HepG2 (cell line): Measurements from ENCODE around the gene UGT1A3. TPM values are rescaled to one million over a fixed set of nuclear protein-coding genes. Genes with fewer than 3 reads are reported as not detected.

Experiments used
- ASH2L ChIP-seq: fragments of 300-600, 200-600 bp; sonication (generic); IDR thresholded peaks from 2 replicates; pipeline ENCODE4 v1.7.0; 2017; ENCODE audit warnings: low read depth, mild to moderate bottlenecking, moderate library complexity, mixed read lengths, low read length; ENCODE audit not compliant: insufficient read length
- HOXA7 ChIP-seq: sonication (generic); formaldehyde crosslinking; IDR thresholded peaks from 2 replicates; pipeline ENCODE4 v1.8.1; 2022; ENCODE audit warnings: mild to moderate bottlenecking, missing genetic modification reagents, moderate library complexity
- NR2F2 ChIP-seq: IDR thresholded peaks from 2 replicates; pipeline ENCODE4 v1.6.1; 2012; ENCODE audit warnings: low read depth, inconsistent platforms, borderline replicate concordance
- SAP130 ChIP-seq: IDR thresholded peaks from 2 replicates; pipeline ENCODE4 v1.6.1; 2016; ENCODE audit warnings: low read depth
- SKI ChIP-seq: fragments of 450-650 bp; IDR thresholded peaks from one replicate; pipeline ENCODE4 v1.6.1; 2018; ENCODE audit warnings: mild to moderate bottlenecking; ENCODE audit not compliant: partially characterized antibody
- THRA ChIP-seq: sonication (generic); formaldehyde crosslinking; IDR thresholded peaks from 2 replicates; pipeline ENCODE4 v1.4.0; 2020; ENCODE audit warnings: missing genetic modification reagents, borderline replicate concordance
- YEATS2 ChIP-seq: sonication (generic); formaldehyde crosslinking; IDR thresholded peaks from 2 replicates; pipeline ENCODE4 v1.4.0; 2020; ENCODE audit warnings: missing genetic modification reagents, borderline replicate concordance
- ZFP90 ChIP-seq: sonication (generic); formaldehyde crosslinking; IDR thresholded peaks from 2 replicates; pipeline ENCODE4 v1.8.0; 2022; ENCODE audit warnings: missing genetic modification reagents, mild to moderate bottlenecking, inconsistent platforms, borderline replicate concordance
- ZNF160 ChIP-seq: sonication (generic); formaldehyde crosslinking; IDR thresholded peaks from 2 replicates; pipeline ENCODE4 v1.8.0; 2022; ENCODE audit warnings: mild to moderate bottlenecking, inconsistent platforms, missing genetic modification reagents
- ZNF281 ChIP-seq: sonication (generic); formaldehyde crosslinking; IDR thresholded peaks from 2 replicates; pipeline ENCODE4 v1.4.0; 2020; ENCODE audit warnings: missing genetic modification reagents, borderline replicate concordance
- ZNF567 ChIP-seq: sonication (generic); formaldehyde crosslinking; IDR thresholded peaks from 2 replicates; pipeline ENCODE4 v1.8.1; 2023; ENCODE audit warnings: mild to moderate bottlenecking, missing genetic modification reagents, borderline replicate concordance
- ZNF670 ChIP-seq: sonication (generic); formaldehyde crosslinking; IDR thresholded peaks from 2 replicates; pipeline ENCODE4 v1.8.0; 2022; ENCODE audit warnings: mild to moderate bottlenecking, missing genetic modification reagents, borderline replicate concordance
- ZNF672 ChIP-seq: sonication (generic); formaldehyde crosslinking; IDR thresholded peaks from 2 replicates; pipeline ENCODE4 v1.8.1; 2022; ENCODE audit warnings: missing genetic modification reagents
- ZNF674 ChIP-seq: sonication (generic); formaldehyde crosslinking; IDR thresholded peaks from 2 replicates; pipeline ENCODE4 v1.5.0; 2020; ENCODE audit warnings: low read depth, mild to moderate bottlenecking, missing genetic modification reagents
- ZNF792 ChIP-seq: IDR thresholded peaks from 2 replicates; pipeline ENCODE4 v1.6.1; 2016
- polyA plus RNA-seq, 8 experiments: library from polyadenylated mRNA; depleted of rRNA in 3 of 8; stranded (reverse) in 7 of 8; unstranded in 1 of 8; fragments of >200 nt; fragmentation: Illumina TruSeq in 4 of 8; extraction: Trizol in 4 of 8; gene quantifications; 2 replicates each; pipeline versions ENCODE4 v1.2.1 to v1.2.3, GENCODE V29; 2011 to 2016; ENCODE audit warnings: low read depth in 4 of 8, missing spikeins in 1 of 8, mixed read lengths in 1 of 8; ENCODE audit not compliant: insufficient read depth in 1 of 8
- total RNA-seq, 5 experiments: library from RNA; depleted of rRNA; stranded (reverse); fragments of >200 nt; fragmentation: Illumina TruSeq; extraction: Trizol; gene quantifications; 2 replicates each; pipeline ENCODE4 v1.2.3, GENCODE V29; 2016; ENCODE audit warnings: low read depth in 1 of 5
- TF ChIP-seq, protein P1 (sequence below): sonication (generic); formaldehyde crosslinking; IDR thresholded peaks from 2 replicates; pipeline ENCODE4 v1.4.0; 2020; ENCODE audit warnings: missing genetic modification reagents
- TF ChIP-seq, protein P2 (sequence below): IDR thresholded peaks from 2 replicates; pipeline ENCODE4 v1.6.1; 2012; ENCODE audit warnings: low read depth, low read length, improper control_type of control experiment
- TF ChIP-seq, protein P3 (sequence below): IDR thresholded peaks from 2 replicates; pipeline ENCODE4 v1.6.1; 2016; ENCODE audit warnings: low read depth

The UGT1A3 gene
- total and polyA plus RNA-seq, 2 of the 13 experiments (the other 11 are each of a cell fraction or from before 2014, with no cell fraction given): not detected

- TF ChIP-seq THRA (CRISPR knock-in tag) (peak; percentile 92), SAP130 (CRISPR knock-in tag) (peak; percentile 84), ASH2L (peak; percentile 70), ZNF281 (CRISPR knock-in tag) (peak; percentile 70; the same call in 1 of the 2 replicates), ZNF670 (CRISPR knock-in tag) (peak; percentile 82; the same call in 1 of the 2 replicates), NR2F2 (peak; percentile 100), SKI (peak; percentile 94), HOXA7 (CRISPR knock-in tag) (0 out of 2 replicates have a peak, but pooled peaks have one; percentile 68), ZNF674 (no peak), YEATS2 (CRISPR knock-in tag) (peak; percentile 43; the same call in 1 of the 2 replicates), ZNF160 (CRISPR knock-in tag) (peak; percentile 85; the same call in 1 of the 2 replicates), ZNF672 (CRISPR knock-in tag) (peak; percentile 67; the same call in 1 of the 2 replicates), ZNF792 (CRISPR knock-in tag) (peak; percentile 66; the same call in 1 of the 2 replicates), ZFP90 (peak; percentile 80; the same call in 1 of the 2 replicates), ZNF567 (CRISPR knock-in tag) (no peak)
- TF ChIP-seq, protein P1, sequence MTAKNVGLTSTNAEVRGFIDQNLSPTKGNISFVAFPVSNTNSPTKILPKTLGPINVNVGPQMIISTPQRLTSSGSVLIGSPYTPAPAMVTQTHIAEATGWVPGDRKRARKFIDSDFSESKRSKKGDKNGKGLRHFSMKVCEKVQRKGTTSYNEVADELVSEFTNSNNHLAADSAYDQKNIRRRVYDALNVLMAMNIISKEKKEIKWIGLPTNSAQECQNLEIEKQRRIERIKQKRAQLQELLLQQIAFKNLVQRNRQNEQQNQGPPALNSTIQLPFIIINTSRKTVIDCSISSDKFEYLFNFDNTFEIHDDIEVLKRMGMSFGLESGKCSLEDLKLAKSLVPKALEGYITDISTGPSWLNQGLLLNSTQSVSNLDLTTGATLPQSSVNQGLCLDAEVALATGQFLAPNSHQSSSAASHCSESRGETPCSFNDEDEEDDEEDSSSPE: peak; percentile 49; the same call in 1 of the 2 replicates
- TF ChIP-seq, protein P2, sequence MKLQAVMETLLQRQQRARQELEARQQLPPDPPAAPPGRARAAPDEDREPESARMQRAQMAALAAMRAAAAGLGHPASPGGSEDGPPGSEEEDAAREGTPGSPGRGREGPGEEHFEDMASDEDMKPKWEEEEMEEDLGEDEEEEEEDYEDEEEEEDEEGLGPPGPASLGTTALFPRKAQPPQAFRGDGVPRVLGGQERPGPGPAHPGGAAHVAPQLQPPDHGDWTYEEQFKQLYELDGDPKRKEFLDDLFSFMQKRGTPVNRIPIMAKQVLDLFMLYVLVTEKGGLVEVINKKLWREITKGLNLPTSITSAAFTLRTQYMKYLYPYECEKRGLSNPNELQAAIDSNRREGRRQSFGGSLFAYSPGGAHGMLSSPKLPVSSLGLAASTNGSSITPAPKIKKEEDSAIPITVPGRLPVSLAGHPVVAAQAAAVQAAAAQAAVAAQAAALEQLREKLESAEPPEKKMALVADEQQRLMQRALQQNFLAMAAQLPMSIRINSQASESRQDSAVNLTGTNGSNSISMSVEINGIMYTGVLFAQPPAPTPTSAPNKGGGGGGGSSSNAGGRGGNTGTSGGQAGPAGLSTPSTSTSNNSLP: peak; percentile 97
- TF ChIP-seq, protein P3, sequence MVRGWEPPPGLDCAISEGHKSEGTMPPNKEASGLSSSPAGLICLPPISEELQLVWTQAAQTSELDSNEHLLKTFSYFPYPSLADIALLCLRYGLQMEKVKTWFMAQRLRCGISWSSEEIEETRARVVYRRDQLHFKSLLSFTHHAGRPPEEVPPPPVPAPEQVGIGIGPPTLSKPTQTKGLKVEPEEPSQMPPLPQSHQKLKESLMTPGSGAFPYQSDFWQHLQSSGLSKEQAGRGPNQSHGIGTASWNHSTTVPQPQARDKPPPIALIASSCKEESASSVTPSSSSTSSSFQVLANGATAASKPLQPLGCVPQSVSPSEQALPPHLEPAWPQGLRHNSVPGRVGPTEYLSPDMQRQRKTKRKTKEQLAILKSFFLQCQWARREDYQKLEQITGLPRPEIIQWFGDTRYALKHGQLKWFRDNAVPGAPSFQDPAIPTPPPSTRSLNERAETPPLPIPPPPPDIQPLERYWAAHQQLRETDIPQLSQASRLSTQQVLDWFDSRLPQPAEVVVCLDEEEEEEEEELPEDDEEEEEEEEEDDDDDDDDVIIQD (CRISPR knock-in tag): peak; percentile 81; the same call in 1 of the 2 replicates
Measured at GRCh38 chr2:233756429-233757081, 27.7 kb downstream of the UGT1A3 start (continued).
